Suppressor macrophage (primary cell): ENCODE measurements around the gene OR5L1.

Experiments used
- DNase-seq, 4 experiments: peaks; one replicate each; pipeline ENCODE4 v3.0.0-alpha.2; 2020 to 2022
- total RNA-seq, 17 experiments: gene quantifications; one replicate each; lab custom pipeline; 2026; ENCODE audit warnings: mixed read lengths in 6 of 17, inconsistent platforms in 3 of 17; lab: John Stamatoyannopoulos, UW

Gene OR5L1
- 0 to 0.77 (median 0) reads per million in 17 experiments for total RNA-seq

DNA sequence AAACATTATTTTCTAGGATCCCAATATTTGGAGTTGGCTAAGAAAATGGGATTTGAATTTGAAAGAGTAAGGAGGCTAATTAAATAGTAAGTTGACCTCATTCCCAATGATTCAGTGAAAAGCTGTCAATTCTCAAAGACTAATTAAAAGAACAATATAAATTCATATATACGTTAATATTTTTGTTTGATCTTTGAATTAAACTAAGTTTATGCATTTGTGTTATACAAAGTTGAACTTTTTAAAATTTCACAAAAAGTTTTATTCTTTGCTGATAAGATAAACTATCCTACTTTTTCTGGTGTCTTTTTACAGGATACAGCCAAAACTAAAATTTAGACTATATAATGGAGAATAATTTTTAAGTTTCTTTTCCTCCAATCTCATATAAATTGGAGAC, at the start of gene OR5L1:
TSS of gene OR5L1 (plus strand) at position 301 of the 400 bp plus-strand sequence. CDS start 100 bp downstream, outside the sequence.
- no peak for DNase-seq

- DNase-seq: no peak
These were observed 38.0 kb upstream of the OR5L1 start, which contains the start of gene OR5D13 for GRCh38 chr11:55773138-55773537. TSS of gene OR5D13 (plus strand) at chr11:55773438. CDS start at chr11:55773438, 0 bp downstream.

GRCh38 chr11:55791606-55792005, 19.6 kb upstream of the OR5L1 start:
- DNase-seq: no peak

DNA sequence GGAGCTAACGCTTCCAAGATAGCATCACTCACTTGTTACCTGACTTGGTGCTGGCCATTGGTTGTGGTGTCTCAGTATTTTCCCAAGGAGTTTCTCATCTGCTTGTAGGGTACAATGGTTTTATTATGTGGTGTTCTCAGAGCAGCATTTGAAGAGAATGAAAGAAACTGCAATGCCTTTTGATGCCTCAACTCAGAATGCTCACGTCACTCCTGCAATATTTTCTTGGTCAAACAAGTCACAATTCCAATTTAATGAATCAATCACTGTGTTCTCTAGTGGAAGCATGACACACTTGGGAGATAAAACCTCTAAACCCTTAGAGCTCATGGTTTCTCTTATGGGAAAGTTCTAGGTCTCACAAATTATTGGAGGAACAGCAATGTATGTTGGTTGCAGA, 17.8 kb upstream of the OR5L1 start:
- no peak for DNase-seq

DNA sequence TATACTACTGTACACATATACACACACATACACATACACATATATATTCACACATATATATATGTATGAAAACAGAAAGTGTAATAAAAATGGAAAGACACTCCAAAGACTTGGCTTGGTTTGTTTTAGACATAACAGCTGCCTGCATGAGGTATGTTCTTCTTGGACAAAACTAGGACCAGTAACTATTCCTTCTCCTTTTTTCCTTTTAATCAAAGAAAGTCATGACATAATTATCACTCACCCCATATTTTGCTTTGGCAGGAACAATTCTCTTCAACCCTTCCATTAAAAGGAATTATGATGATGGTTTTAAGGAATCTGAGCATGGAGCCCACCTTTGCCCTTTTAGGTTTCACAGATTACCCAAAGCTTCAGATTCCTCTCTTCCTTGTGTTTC, 15.9 kb upstream of the OR5L1 start, which contains the start of gene OR5D14:
TSS of gene OR5D14 (plus strand) at position 301 of the 400 bp plus-strand sequence. CDS start at position 301, 0 bp downstream.
- no peak for DNase-seq

- no peak for DNase-seq
These were observed 4.9 kb upstream of the OR5L1 start for GRCh38 chr11:55806248-55806647.

- DNase-seq: no peak
These were observed 8.2 kb downstream of the OR5L1 start, which contains the start of gene OR5D18 for GRCh38 chr11:55819330-55819729. TSS of gene OR5D18 (plus strand) at chr11:55819630. CDS start at chr11:55819630, 0 bp downstream.

DNA sequence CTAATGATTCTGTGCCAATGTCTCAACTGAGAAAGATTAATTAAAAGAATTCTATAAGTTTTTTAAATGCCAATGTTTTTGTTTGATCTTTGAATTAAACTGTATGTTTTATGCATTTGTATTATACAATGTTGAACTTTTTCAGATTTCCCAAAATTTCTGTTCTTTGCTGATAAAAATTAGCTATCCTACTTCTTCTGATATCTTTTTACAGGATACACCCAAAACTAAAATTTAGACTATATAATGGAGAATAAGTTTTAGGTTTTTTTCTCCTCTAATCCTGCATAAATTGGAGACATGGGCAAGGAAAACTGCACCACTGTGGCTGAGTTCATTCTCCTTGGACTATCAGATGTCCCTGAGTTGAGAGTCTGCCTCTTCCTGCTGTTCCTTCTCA, 15.8 kb downstream of the OR5L1 start, which contains the start of gene OR5L2:
TSS of gene OR5L2 (plus strand) at position 301 of the 400 bp plus-strand sequence. CDS start at position 301, 0 bp downstream.
- no peak for DNase-seq

DNA sequence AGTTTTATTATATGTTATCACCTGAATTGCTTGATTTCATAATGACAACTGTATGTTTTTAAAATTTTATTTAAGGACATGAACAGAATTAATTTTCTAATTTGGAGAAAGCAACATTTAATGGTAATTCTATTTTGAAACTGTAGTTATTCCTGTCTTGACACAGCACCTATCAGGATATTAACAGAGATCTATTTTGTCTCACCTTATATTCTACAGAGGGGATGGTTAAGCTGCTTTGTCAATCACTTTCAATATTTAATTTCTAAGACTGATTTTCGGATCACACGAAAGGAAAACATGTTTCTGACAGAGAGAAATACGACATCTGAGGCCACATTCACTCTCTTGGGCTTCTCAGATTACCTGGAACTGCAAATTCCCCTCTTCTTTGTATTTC, 27.3 kb downstream of the OR5L1 start, which contains the start of gene OR5D16:
TSS of gene OR5D16 (plus strand) at position 301 of the 400 bp plus-strand sequence. CDS start at position 301, 0 bp downstream.
- no peak for DNase-seq

- DNase-seq: no peak
These were observed 36.3 kb downstream of the OR5L1 start for GRCh38 chr11:55847453-55847852.

DNA sequence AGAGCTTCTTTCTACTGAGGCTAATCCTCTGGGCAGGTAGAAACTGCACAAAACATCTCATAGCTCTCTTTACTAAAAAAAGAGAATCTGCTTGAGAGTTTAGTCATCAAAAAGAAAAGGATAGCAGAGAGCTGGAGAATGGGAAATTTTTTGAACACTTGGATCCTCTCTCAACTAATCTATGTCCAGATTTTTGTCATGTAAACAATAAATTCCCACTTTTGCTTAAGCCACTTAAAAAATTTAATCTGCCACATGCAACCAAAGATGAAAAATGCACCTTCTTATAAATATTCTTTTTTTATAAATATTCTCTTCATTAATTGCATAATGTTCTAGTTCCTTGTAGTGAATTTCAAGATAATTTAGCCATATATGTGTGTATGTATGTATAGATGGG, 37.9 kb downstream of the OR5L1 start:
- no peak for DNase-seq

DNA sequence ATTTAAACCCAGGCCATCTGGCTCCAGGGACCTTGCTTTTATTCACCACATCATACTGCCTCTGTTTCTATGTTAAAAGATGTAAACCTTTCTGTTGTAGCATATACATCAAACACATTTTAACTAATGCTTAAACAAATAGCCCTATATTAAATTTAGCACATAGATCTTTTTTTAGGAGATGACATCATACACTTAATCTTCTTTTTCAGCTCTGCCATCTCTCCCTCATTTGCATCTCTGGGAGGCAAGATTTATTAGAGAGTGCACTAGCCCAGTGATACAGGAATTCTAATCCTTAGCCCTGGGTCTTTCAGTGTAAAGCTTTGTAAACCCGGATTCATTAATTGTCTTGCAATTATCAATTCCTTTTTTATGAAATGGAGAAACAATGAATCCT, 41.0 kb downstream of the OR5L1 start:
- no peak for DNase-seq

- DNase-seq: no peak
These were observed 43.5 kb downstream of the OR5L1 start for GRCh38 chr11:55854704-55855103.
